NCI-H1436 treated with DMSO at 0.1 percent for 48 hours (cell line): ENCODE measurements around the gene ZC3H14.

Source experiments
- DNase-seq: peaks from one replicate; lab custom pipeline; 2025; lab: John Stamatoyannopoulos, UW

ZC3H14 gene

DNA sequence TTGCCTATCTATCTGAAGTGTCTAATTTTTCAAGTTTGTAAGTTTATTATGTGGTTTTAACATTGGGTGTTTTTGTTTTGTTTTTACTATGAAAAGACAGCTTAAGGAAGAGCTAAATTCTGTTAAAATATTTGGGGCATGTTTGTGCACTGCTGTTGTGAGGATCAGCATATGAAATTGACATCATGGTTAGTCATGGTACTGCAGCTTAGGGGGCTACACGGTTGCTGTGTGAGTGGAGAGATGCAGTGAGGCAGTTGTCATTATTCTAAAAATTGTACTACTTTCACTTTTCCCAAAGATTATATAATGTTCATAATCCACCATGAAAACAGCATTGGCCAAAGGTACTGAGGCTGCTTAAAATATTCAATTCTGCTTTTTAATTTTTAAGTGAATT lies 49.0 kb downstream of the ZC3H14 start:
- no peak for DNase-seq

DNA sequence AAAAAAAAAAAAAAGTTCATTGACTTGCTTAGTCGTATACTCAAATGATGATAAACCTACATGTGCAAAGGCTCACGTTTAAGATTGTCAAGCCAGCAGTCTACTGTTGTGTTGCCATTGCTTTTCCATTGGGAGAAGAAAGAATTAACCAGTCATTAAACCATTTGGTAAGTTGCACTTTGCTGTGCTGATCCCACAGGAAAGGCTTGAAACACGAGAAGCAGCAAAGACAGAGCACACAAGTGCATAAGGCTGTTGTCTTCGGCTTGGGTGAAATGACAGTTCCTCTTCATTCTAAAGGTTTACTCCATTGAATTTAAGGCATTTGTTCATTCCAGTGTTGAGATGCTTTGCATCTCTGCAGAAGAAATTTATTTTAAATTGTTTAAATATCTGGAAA lies 50.1 kb downstream of the ZC3H14 start:
- DNase-seq: no peak

DNA sequence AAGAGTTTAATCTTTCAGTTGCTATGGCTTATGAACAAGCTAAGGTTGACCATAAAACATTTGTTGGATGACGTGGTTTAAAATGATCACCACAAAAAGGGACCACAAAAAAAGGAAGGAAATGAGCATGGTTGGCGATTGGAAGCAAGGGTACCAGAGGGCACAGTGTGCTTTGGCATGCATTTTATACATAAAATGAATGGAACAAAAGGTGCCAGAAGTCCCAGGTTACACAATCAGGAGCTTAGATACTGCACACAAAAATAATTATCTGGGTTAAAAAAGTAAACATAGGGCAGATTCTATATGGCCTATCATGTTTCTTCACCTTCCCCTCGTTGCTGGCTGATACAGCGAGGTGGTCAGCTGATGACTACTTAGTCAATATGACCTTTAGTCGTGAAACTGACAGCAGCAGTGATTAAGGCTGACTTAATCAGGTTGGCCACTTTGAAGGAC lies 50.7 kb downstream of the ZC3H14 start:
- DNase-seq: no peak

DNA sequence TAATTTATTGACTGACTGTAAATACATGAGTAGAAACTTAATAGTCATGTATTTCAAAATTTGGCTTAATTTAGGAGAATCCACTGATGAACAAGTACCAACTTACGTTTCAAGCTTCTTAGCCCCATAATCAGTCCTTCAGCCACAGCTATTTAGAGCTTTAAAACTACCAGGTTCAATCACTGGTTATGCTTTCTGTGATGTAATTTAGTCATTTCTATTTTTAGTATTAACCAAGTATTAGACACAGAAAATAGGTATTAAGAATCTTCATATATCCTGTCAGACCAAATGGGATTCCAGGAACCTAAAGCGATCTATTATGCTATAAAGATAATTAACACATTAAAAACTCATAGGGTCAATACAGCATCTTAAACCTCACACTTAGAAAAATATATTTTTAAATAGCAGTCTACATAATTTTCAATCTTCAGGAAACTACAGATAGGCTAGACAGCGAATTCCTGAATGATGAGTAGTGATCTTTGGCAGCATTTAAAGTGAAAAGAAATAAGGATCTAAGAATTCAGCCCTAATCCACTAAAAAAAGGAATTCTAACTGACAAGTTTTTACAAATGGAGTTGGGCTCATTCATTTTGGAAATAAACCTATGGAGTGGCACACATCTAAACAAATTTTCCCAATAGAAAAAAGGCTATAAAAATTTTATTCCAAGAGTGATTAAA lies 51.5 kb downstream of the ZC3H14 start:
- no peak for DNase-seq

DNA sequence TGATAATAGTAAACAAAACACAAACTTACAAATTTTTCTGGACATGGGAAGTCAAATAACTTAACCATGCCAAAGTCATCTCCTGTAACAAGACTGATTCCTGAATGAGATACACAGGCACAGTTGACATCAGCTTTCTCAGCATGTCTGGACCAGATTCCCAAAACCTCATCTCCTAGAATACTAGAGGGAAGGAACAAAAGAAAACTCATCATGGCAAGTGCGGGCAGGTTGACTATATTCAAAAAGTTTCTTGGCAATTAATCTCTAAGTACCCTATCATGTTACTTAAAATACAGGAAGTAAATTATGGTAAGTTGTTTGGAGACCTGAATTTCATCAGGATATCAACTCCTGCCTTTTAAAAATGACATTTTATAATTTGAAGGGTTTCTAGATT lies 53.9 kb downstream of the ZC3H14 start:
- DNase-seq: no peak

DNA sequence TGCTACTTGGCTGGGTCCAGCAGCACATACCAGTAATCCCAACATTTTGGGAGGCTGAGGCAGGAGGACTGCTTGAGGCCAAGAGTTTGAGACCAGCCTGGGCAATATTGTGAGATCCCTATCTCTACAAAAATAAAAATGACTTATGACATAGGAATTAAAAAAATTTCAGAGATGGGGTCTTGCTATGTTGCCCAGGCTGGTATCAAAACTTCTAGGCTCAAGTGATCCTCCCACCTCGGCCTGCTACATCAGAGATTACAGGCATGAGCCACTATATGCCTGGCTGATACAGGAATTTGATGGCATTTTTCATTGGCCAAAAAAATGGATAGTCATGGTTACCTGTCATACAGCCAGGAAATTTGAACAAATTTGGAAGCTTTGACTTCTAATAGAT lies 54.6 kb downstream of the ZC3H14 start:
- no peak for DNase-seq

DNA sequence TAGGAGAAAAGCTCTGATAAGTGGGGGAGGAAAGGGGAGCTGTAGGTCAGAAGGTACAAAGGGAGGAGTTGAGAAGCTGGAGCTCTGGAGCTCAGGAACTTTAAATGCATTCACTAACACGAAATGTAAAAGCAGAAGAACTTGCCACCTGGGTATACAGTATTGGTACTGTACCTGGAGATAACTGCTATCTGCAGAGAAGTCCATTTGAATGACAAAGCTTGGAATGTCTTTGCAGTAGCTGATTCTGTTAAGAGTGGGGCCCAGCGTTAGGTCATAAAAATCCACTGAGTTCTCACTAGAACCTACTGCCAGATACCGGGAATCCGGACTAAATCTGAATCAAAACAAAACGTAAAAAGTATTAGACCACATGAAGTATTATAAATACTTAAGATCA lies 55.6 kb downstream of the ZC3H14 start:
- DNase-seq: no peak

DNA sequence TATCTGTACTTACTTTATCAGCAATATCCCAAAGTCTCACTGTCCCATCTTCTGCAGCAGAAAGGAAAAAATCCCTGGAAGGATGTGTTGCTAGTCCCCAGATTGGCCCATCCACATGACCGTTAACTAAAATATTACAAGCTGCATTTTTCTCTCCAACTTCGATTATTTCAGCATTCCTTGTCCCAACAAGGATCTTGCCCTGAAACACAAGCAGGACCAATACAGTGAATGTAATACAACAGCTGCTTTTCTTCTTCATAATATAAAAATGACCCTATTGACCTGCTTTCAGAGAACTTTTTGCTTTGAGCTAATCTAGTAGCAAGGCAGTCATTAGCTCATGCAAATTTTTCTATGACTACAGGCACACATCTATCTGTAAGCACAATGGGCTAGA lies 58.3 kb downstream of the ZC3H14 start:
- DNase-seq: no peak

DNA sequence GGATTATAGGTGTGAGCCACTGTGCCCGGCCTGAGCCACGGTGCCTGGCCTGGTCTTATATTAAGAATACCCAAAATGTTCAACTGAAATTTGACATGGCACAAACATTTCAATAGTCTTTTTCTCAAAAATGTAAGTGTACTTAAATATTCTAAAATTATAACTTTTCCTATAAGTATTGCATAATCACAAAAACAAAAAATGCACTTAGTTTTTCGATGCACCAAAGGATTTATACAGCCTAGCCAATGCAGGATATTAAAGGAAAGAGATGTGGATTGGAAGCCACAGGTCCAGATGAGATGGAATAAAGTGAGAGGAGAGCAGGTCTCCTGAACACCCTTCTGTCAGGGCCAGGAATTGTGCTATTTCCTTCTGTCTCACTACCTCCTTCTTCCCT lies 62.8 kb downstream of the ZC3H14 start:
- DNase-seq: no peak

DNA sequence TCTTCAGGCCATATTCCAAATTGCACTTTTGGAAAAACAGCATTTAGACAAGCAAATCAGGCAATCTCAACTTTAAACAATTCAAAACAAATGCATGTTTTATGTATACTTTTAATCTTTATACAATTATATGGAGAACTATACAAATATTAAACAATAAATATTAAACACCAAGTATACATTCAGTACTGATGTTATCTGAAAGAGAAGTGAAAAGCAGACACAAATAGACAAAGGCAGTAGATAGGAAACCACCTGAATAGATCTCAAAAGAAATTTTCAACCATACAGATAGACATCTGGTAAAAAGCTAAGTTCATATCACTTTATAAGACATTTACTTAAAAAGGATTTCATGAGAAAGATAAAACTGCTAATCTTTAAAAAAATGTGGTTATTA lies 65.2 kb downstream of the ZC3H14 start:
- DNase-seq: no peak

DNA sequence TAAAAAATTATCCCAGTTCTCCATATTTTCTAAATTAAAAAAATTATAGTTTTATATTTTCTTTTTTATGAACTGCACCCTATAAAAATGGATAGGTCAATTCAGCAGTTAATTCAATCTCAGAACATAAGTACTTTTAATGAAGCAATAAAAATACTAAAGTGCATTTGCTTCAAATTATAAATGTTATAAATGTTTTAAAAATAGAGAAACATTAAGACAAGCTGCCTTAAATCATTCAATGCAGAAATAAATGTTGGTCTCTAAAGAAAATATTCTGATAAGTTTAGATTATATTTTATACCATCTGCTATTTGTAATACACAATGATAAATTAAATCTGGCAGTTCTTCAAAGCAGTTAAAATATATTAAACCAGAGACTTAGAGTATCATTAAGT lies 65.6 kb downstream of the ZC3H14 start:
- no peak for DNase-seq

DNA sequence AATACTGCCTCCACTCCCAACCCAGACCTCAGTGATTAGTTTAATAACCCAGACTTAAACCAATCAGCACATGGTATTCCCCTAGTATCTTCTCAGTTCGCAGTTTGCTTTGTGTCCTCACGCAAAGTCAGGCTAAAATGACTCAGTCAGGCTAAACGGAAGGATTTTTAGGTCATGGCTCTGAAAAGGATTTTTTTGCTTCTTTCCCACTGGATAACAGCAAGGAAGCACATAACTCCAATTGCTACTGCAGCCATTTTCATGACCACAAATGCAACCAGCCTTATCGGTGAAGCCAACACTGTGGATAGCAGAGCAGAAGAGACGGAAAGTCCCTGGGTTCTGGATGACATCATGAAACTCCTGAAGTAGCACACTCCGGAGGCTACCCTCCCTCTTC lies 67.7 kb downstream of the ZC3H14 start:
- DNase-seq: no peak

DNA sequence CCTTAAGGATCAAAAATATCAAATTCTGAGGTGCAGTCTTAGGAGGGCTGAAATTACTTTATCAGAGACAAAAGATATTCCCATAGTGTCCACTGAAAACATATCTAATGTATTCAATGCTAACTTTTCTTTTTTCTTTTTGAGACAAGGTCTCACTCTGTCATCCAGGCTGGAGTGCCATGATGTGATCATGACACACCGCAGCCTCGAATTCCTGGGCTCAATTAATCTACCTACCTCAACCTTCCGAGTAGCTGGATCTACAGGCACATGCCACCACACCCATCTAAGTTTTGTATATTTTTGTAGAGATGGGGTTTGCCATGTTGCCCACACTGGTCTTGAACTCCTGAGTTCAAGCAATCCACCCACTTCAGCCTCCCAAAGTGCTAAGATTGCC lies 68.3 kb downstream of the ZC3H14 start:
- no peak for DNase-seq

DNA sequence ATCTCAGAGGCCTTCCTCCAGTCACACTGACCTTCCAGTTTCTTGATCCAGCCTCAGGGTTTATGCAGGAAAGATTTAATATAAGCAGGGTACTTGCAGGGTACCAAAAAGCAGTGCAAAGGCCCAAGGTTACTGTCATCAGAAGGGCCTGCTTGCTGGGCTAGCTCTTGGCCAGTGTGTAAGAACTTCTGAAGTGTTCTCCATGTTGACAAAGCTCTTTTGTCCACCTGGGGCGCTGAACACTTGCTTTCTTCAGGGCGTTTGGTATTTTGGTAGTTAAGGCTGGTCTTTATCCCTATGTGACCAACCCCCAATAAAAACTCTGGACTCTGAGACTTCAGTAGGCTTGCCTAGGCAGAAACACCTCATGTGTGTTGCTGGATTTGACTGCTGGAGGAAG lies 69.7 kb downstream of the ZC3H14 start:
- DNase-seq: no peak

DNA sequence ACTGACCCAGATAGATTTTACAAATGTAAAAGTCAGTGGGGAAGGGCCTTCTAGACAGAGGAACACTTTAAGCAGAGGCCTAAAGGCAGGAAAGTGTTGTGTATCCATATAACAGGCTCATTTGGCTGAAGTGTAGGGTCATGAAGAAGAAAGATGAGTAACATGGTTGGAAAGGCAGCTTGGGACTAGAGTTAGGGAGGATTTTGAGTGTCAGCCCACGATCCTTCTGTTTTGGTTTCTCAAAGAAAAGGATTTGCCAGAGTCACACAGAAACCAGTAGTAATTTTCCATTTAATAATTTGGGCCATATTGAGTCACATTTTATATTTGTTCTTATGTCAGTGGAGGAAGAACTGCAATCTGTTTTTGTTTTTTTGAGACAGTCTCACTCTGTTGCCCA lies 76.4 kb downstream of the ZC3H14 start:
- DNase-seq: no peak

DNA sequence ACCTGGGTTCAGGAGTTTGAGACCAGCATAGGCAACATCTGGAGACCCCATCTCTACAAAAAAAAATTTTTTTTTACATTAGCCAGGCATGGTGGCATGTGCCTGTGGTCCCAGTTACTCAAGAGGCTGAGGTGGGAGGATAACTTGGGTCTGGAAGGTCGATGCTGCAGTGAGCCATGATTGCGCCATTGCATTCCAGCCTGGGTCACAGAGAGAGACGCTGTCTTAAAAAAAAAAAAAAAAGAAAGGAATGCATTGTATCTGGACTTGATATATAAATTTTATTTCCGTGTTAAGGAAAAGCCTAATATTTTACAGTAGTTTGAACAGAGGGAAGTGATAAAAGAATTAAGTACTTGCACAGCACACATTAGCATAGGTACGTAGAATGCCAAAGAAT lies 97.2 kb downstream of the ZC3H14 start:
- DNase-seq: no peak

DNA sequence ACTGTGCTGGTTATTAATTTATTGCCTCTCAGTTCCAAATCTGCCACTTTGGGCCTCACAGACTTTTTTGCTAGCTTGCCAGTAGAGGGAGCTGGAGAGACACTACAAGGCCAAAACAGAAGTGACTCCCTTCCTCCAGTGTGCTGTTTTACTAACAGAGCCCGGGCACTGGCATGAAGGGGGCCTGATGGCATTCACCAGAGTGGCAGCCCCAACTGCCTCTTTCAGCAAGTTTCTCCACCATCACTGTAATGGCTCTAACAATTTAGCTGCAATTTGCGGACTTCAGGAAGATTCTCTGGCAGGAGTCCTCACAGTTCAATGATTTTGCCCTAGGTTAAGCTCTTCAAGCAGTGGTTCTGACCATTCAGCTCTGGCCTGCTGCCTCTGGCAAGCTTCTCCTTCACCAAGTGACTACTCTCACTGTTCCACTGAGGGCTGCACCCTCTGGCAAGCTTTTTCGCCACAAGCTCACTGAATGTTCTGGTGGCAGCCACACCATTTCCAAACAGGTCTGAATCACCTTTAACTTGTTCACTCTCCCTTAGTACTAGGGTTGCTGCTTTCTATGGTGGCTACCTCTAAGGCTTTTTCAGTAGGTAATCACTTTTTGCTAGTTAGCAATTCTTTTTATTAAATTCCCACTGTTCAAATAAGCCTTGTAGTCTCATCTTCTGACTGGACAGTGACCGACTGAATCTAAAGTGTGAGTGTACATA lies 104.9 kb downstream of the ZC3H14 start:
- DNase-seq: peak; percentile 31

DNA sequence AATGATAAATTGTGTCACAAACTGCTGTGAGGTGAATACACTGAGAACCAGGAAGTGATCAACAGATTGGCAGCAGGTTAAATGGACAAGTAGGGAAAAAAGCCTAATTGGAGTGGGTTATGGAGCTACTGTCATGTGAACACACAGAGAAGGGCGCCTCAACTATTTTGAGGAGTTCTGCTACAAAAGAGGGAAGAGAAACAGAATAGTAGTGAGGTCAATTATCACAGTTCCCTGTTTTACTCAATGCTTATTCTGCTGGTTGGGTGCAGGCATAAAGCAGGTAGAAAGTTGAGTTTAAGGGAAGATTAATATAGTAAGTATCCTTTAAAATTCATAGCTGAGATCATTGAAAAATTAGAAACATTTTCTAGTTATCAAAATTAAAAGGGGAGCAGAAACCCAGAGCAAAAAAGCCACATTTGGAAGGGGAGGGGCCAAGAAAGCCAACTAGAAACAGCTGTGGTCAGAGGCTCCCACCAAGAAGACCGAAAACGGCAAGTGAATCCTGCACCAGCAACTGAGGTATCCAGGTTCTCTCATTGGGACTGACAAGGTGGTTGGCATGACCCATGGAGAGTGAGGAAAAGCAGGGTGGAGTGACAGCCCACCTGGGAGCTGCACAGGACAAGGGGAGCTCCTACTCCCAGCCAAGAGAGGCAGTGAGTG lies 105.7 kb downstream of the ZC3H14 start:
- DNase-seq: no peak

DNA sequence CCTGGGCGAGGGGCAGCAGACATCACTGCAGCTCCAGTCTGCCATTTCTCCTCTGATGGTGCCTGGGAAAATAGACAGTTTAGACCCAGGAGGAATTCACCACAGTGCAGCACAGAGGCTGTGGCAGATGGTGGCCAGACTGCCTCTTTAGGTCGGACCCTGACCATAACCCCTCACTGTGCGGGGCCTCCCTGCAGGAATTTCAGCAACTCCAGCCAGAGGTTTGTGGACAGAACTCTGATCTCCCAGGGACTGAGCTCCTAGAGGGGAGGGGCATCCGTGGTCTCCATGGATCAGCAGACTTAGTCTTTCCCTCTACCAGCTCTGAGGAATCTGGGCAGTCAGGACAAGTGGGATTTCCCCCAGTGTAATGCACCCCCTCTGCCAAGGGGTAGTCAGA lies 106.5 kb downstream of the ZC3H14 start:
- no peak for DNase-seq
